ENCODE data around the gene SAFB.

DNA sequence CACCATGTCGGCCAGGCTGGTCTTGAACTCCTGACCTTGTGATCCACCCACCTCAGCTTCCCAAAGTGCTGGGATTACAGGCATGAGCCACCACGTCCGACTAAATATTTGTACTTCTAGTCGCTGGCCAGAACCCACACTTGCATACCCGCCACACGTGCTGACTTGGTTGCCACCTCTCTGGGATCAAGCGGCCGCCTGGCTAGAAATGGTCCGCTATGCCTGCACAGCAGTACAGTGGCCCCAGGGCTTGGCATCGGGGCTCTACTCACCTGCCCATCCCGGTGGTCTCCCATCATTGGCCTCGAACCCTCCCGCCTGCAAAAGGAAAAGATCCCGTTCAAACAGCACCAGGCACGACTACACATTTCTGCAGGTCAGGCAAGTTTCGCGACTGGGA, 31.4 kb upstream of the SAFB start:
- TF ChIP-seq, protein P1, sequence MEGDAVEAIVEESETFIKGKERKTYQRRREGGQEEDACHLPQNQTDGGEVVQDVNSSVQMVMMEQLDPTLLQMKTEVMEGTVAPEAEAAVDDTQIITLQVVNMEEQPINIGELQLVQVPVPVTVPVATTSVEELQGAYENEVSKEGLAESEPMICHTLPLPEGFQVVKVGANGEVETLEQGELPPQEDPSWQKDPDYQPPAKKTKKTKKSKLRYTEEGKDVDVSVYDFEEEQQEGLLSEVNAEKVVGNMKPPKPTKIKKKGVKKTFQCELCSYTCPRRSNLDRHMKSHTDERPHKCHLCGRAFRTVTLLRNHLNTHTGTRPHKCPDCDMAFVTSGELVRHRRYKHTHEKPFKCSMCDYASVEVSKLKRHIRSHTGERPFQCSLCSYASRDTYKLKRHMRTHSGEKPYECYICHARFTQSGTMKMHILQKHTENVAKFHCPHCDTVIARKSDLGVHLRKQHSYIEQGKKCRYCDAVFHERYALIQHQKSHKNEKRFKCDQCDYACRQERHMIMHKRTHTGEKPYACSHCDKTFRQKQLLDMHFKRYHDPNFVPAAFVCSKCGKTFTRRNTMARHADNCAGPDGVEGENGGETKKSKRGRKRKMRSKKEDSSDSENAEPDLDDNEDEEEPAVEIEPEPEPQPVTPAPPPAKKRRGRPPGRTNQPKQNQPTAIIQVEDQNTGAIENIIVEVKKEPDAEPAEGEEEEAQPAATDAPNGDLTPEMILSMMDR (IDR thresholded peaks at IDR 0.05), result no peak
- no peak for TF ChIP-seq POLR2A (IDR thresholded peaks at IDR 0.05)

Measured in ovary (tissue), 3 donors.